ENCODE results near the gene HSDL1. TPM values are rescaled to one million over a fixed set of nuclear protein-coding genes. Genes with fewer than 3 reads are reported as not detected.

Gene HSDL1
- total RNA-seq, 1 donor, result 18.1 TPM

- peaks cover 12% of the 10 kb centered on the region for H3K4me1 ChIP-seq (ENCODE audit: insufficient read depth, low read length)
- no peaks in the 10 kb centered on the region for H3K27me3 ChIP-seq (ENCODE audit: insufficient read depth, low read length)
- DNase-seq (ENCODE audit: insufficient read length, low spot score, missing footprints), result no peak
- no peaks in the 10 kb centered on the region for H3K36me3 ChIP-seq (ENCODE audit: insufficient read depth, low read length)
- TF ChIP-seq, protein P1, sequence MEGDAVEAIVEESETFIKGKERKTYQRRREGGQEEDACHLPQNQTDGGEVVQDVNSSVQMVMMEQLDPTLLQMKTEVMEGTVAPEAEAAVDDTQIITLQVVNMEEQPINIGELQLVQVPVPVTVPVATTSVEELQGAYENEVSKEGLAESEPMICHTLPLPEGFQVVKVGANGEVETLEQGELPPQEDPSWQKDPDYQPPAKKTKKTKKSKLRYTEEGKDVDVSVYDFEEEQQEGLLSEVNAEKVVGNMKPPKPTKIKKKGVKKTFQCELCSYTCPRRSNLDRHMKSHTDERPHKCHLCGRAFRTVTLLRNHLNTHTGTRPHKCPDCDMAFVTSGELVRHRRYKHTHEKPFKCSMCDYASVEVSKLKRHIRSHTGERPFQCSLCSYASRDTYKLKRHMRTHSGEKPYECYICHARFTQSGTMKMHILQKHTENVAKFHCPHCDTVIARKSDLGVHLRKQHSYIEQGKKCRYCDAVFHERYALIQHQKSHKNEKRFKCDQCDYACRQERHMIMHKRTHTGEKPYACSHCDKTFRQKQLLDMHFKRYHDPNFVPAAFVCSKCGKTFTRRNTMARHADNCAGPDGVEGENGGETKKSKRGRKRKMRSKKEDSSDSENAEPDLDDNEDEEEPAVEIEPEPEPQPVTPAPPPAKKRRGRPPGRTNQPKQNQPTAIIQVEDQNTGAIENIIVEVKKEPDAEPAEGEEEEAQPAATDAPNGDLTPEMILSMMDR (IDR thresholded peaks at IDR 0.05; ENCODE audit: extremely low read depth, low read depth, low read length), result no peak
- peaks cover 26% of the 10 kb centered on the region for H4K20me1 ChIP-seq (ENCODE audit: insufficient read depth, low read length)
- no peak overlapping the region for H3K4me3 ChIP-seq (ENCODE audit: insufficient read depth, low read length)
- no peaks in the 10 kb centered on the region for H3K9me3 ChIP-seq (ENCODE audit: low read depth, low read length)
- no peak overlapping the region for H3K4me2 ChIP-seq (ENCODE audit: insufficient read depth, low read length)
- peaks cover 81% of the 10 kb centered on the region for H3K79me2 ChIP-seq (ENCODE audit: insufficient read depth, low read length)
- H3K27ac ChIP-seq (ENCODE audit: low read depth, low read length), result no peak overlapping the region
- H2AFZ ChIP-seq (ENCODE audit: low read length), result no peak overlapping the region
Observed at GRCh38 chr16:84138824-84139627, 6.0 kb downstream of the HSDL1 start.

DNA sequence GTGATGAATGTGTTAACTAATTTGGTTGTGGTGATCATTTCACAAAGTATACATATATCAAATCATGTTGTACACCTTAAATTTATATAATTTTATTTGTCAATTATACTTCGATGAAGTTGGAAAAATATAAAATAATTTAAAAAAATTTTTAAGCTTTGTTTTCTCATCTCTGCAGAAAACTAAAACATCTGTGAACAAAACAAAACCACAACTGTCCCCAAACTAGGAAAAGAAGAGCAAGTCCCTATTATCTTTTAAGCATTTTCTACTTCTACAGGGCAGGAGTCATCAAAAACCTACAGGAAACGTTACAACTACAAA is 6.5 kb downstream of the HSDL1 start:
- Histone ChIP-seq H3K4me2 (ENCODE audit: insufficient read depth, low read length) (no peak overlapping the region), H3K27me3 (ENCODE audit: insufficient read depth, low read length) (no peaks in the 10 kb centered on the region), H3K9me3 (ENCODE audit: low read depth, low read length) (no peaks in the 10 kb centered on the region), H3K79me2 (ENCODE audit: insufficient read depth, low read length) (peaks cover 78% of the 10 kb centered on the region), H3K27ac (ENCODE audit: low read depth, low read length) (no peak overlapping the region), H4K20me1 (ENCODE audit: insufficient read depth, low read length) (peaks cover 26% of the 10 kb centered on the region), H3K4me1 (ENCODE audit: insufficient read depth, low read length) (peaks cover 12% of the 10 kb centered on the region), H3K36me3 (ENCODE audit: insufficient read depth, low read length) (no peaks in the 10 kb centered on the region), H3K4me3 (ENCODE audit: insufficient read depth, low read length) (no peak overlapping the region), H2AFZ (ENCODE audit: low read length) (no peak overlapping the region)
- no peak for DNase-seq (ENCODE audit: insufficient read length, low spot score, missing footprints)
- TF ChIP-seq, protein P1 (IDR thresholded peaks at IDR 0.05; ENCODE audit: extremely low read depth, low read depth, low read length), result no peak

- H3K27ac ChIP-seq (ENCODE audit: low read depth, low read length), result no peak overlapping the region
- H2AFZ ChIP-seq (ENCODE audit: low read length), result no peak overlapping the region
- no peaks in the 10 kb centered on the region for H3K9me3 ChIP-seq (ENCODE audit: low read depth, low read length)
- no peak overlapping the region for H3K4me3 ChIP-seq (ENCODE audit: insufficient read depth, low read length)
- H3K4me1 ChIP-seq (ENCODE audit: insufficient read depth, low read length), result peaks cover 12% of the 10 kb centered on the region
- no peak for DNase-seq (ENCODE audit: insufficient read length, low spot score, missing footprints)
- H4K20me1 ChIP-seq (ENCODE audit: insufficient read depth, low read length), result peaks cover 26% of the 10 kb centered on the region
- H3K27me3 ChIP-seq (ENCODE audit: insufficient read depth, low read length), result no peaks in the 10 kb centered on the region
- H3K79me2 ChIP-seq (ENCODE audit: insufficient read depth, low read length), result peaks cover 72% of the 10 kb centered on the region
- no peaks in the 10 kb centered on the region for H3K36me3 ChIP-seq (ENCODE audit: insufficient read depth, low read length)
- TF ChIP-seq, protein P1 (IDR thresholded peaks at IDR 0.05; ENCODE audit: extremely low read depth, low read depth, low read length), result no peak
- no peak overlapping the region for H3K4me2 ChIP-seq (ENCODE audit: insufficient read depth, low read length)
Observed at GRCh38 chr16:84137769-84138357, 7.1 kb downstream of the HSDL1 start.

DNA sequence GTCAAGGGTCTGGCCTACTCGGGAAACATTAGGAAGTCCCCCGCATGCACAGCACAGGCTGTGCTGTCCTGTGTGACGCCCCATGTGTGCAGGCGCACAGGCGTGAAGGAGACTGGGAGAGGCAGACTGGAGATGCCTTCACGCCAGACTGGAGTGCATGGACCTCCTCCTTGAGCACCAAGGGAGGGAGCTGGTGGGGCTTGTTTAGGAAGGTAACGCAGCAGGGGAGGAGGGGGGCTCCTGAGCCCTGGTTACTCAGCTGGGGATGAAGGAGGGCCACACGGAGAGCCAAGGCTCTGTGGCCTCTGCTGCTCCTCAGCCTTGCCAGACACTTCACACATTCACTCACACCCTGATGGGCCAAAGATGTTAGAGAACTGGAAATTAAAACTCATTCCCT is 7.7 kb downstream of the HSDL1 start:
- Histone ChIP-seq H3K27me3 (ENCODE audit: insufficient read depth, low read length) (no peaks in the 10 kb centered on the region), H3K9me3 (ENCODE audit: low read depth, low read length) (no peaks in the 10 kb centered on the region), H2AFZ (ENCODE audit: low read length) (no peak overlapping the region), H3K27ac (ENCODE audit: low read depth, low read length) (no peak overlapping the region), H3K4me3 (ENCODE audit: insufficient read depth, low read length) (no peak overlapping the region), H3K4me1 (ENCODE audit: insufficient read depth, low read length) (peaks cover 12% of the 10 kb centered on the region), H3K79me2 (ENCODE audit: insufficient read depth, low read length) (peaks cover 68% of the 10 kb centered on the region), H4K20me1 (ENCODE audit: insufficient read depth, low read length) (peaks cover 26% of the 10 kb centered on the region), H3K4me2 (ENCODE audit: insufficient read depth, low read length) (no peak overlapping the region), H3K36me3 (ENCODE audit: insufficient read depth, low read length) (no peaks in the 10 kb centered on the region)
- no peak for DNase-seq (ENCODE audit: insufficient read length, low spot score, missing footprints)
- TF ChIP-seq, protein P1 (IDR thresholded peaks at IDR 0.05; ENCODE audit: extremely low read depth, low read depth, low read length), result no peak
